ENCODE data around the gene ZNF770.

The ZNF770 gene, protein sequence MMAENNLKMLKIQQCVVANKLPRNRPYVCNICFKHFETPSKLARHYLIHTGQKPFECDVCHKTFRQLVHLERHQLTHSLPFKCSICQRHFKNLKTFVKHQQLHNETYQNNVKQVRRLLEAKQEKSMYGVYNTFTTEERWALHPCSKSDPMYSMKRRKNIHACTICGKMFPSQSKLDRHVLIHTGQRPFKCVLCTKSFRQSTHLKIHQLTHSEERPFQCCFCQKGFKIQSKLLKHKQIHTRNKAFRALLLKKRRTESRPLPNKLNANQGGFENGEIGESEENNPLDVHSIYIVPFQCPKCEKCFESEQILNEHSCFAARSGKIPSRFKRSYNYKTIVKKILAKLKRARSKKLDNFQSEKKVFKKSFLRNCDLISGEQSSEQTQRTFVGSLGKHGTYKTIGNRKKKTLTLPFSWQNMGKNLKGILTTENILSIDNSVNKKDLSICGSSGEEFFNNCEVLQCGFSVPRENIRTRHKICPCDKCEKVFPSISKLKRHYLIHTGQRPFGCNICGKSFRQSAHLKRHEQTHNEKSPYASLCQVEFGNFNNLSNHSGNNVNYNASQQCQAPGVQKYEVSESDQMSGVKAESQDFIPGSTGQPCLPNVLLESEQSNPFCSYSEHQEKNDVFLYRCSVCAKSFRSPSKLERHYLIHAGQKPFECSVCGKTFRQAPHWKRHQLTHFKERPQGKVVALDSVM

DNA sequence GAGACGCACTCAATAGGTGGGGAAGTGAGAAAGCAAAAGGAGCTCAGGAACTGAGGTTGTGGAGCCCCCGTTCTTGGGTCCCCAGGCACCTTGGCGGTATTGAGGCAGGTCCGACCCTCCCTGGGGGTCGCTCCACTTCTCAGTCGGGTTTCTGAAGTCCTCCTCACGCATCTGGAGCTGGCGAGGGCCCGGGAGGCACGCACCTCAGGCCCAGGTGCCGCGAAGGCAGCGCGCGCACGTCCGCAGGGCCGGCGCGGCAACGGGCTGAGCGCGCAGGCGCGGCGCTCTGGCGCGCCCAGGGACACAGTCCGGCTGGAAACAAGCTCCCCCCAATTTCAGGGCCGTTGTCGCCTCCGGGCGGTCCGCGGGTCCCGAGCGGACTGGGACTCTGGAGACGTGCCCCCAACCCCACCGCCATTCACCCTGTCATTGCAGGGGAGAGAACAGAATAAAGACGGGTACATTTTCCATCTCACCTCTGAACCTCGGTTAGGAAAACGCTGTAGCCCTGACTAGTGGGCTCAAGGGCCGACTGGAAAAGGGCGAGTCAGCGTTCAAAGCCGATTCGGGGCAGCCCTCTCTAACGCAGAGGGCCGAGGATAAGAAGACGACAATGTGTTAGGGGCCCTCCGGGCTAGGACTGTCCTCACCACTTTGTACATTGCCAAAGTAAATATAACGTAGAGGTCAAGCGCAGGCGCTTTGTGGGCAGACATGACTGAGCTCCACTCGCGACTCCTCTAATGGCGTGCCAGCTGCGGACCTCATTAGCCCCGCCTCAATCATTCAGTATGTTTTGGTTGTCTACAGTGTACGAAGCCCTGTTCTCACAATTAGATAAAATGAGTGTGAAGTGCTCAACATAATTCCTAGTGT lies at the start of gene ZNF770:
TSS of gene ZNF770 (minus strand) at position 261 of the 876 bp plus-strand sequence. CDS start 4,853 bp downstream, outside the sequence.
- DNase-seq, result peak; percentile 45

DNA sequence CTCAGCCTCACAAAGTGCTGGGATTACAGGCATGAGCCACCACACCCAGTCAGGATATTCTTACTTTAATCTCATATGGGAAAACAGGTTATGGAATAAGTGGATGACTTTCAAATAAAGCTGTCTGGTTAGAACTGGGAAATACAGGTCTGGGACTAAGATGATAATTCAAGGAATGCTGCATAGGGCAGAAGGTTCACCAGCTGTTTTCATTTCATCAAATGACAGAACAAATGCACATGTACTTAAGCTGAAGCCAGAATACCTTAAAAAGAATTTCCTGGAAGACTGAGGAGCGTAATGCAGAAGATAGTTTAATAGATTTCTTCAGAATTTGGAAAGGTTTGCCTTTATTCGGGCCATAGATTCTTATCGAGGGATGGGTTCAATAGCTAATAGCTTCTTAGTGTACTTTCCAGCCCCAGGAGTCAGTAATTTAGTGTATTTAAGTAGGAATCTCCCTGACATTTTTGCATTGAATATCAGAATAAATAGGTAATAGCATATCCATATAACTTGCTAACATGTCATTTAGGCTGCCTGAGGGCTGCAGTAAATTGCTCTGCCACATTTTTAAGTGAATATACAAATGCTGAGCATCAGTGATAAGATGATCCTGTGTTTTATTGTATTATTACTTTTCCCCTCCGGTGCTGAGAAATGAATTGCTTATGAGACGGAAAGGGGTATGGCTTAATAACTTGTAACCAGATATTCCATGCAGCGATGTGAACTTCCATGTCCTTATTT lies 40.3 kb upstream of the ZNF770 start:
- no peak for DNase-seq

DNA sequence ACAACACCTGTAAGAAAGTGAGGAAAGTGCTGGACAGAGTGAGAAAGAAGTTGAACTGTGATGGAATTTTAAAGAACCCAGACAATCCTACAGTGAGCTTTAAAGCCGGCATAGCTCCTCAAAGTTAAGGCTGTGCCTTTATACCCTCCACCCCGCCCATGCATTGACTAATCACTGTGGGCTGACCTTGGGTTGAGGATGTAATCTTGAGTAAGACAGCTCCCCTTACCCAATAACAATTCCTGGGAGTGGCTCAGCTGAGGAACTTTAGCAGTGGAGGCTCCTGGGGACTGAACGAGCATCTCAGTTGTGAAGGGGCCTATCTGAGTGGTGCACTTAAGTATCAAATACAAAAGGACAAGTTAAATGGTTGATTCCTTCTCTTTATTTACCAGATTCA lies 35.7 kb upstream of the ZNF770 start:
- no peak for DNase-seq

GRCh38 chr15:35020974-35021373 lies 32.9 kb upstream of the ZNF770 start:
- no peak for DNase-seq

DNA sequence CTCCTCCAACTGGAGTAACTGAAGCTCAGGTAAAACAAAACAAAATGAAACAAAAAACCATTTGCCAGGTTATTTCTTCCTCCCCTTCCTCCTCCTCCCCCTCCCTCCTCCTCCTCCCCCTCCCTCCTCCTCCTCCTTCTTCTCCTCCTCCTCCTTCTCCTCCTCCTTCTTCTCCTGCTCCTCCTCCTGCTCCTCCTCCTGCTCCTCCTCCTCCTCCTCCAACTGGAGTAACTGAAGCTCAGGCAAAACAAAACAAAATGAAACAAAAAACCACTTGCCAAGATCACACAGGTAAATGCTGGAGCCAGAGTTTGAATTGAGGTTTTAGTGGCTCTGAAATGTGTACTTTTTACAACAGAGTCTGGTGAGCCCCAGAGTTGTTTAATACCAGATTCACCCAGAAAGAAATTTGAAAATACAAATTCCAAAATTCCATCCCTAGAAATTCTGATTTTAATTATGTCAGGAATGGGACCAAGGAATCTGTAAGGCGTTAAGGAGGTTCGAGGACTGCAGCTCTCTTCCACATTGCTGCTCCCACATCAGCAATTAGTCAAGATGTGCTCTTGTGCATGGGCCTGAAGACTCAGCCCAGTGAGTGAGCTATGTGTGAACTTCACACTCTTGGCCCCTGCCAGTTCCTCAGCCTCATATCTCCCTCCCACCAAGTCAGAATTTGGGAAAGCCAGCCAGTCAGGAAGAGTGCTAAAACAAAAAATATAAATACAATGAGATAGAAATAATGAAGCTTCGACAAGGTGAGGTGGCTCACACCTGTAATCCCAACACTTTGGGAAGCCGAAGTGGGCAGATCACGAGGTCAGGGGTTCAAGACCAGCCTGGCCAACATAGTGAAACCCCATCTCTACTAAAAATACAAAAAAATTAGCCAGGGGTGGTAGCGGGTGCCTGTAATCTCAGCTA lies 31.6 kb upstream of the ZNF770 start:
- DNase-seq, result no peak

DNA sequence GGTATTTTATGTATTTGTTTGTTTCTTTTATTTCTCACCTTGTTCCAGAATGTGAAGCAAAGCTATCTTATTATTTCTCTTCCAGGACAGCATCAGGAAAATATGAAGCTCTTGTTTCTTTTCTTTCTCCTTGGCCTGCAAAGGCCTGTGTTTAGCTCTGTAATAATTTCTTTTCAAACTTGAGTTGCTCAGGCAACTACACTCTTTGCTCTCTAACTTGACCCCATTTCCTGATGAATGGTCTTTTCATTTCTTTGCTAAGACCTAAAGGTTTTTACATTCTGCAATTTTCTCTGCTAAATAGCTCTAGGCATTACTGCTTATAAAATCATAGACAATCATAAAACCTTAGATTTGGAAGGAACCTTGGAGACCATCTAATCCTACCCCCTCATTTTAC lies 26.2 kb upstream of the ZNF770 start:
- DNase-seq, result no peak

GRCh38 chr15:35013370-35013769 lies 25.3 kb upstream of the ZNF770 start:
- DNase-seq, result no peak

GRCh38 chr15:35007397-35007796 lies 19.3 kb upstream of the ZNF770 start:
- DNase-seq, result no peak

DNA sequence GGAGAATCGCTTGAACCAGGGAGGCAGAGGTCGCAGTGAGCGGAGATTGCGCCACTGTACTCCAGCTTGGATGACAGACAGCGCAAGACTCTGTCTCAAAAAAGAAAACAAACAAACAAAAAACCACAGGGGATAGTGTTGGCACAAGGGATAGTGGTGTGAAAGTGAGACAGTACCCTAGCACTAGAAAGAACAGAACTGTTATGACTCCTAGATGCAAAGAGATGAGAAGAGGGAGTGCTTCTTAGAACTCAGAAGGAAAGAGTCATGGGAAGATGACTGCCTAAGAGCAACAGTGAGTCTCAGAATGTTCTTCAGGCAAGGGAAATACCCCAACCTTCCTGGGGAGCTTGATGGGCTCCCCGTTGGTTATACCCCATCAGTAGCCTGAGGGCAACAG lies 17.8 kb upstream of the ZNF770 start:
- no peak for DNase-seq

DNA sequence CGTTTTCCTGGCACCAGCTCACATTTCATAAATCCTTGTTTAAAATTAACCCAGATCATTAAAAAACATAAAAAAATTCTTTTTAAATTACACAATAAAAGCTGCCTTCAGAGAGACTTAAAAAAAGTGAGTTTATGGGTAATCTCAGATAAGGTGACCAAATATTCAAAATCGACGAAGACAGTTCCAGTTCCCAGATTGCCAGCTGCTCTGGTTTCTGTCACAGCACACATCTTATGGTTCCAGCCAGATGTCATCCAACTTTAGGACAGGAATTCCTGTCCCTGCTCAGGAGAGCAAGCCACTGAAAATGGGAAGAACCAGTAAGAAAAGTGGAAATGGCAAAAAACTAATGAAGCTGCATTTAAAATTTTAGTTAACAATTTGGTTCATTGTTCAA lies 15.8 kb upstream of the ZNF770 start:
- DNase-seq, result no peak

- DNase-seq, result no peak
These were observed 12.4 kb upstream of the ZNF770 start for GRCh38 chr15:35000511-35000910.

DNA sequence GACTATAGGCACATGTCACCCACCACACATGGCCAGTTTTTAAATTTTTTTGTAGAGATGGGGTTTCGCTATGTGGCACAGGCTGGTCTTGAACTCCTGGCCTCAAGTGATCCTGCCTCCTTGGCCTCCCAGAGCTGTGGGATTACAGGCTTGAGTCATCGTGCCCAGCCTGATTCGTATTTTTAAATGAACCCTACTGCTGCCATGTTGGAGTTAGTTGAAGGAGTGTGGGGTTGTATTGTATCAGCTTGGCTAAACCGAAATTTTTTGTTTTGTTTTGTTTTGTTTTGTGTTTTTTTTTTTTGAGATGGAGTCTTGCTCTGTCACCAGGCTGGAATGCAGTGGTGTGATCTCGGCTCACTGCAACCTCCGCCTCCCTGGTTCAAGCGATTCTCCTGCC lies 11.8 kb upstream of the ZNF770 start:
- DNase-seq, result no peak

- no peak for DNase-seq
These were observed 6.8 kb upstream of the ZNF770 start for GRCh38 chr15:34994925-34995324.

DNA sequence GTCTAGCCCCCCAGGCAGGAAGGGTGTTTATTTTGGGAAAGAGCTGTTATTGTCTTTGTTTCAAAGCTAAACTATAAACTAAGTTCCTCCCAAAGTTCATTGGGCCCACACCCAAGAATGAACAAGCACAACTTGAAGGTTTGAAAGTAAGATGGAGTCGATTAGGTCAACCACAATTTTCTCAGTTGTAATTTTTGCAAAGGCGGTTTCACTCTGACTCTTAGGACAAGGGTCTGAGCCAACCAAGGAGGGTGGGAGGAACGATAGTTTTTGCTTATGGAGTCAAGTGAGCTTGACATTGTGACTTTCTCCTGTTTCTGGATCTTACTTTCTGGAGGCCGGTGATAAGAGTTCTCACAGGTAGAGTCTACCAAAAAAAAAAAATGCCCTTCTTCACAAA lies 5.8 kb upstream of the ZNF770 start:
- DNase-seq, result no peak

- no peak for DNase-seq
These were observed 5.3 kb upstream of the ZNF770 start for GRCh38 chr15:34993412-34993811.

GRCh38 chr15:34987609-34988026 lies 469 bp downstream of the ZNF770 start:
- DNase-seq, result no peak

DNA sequence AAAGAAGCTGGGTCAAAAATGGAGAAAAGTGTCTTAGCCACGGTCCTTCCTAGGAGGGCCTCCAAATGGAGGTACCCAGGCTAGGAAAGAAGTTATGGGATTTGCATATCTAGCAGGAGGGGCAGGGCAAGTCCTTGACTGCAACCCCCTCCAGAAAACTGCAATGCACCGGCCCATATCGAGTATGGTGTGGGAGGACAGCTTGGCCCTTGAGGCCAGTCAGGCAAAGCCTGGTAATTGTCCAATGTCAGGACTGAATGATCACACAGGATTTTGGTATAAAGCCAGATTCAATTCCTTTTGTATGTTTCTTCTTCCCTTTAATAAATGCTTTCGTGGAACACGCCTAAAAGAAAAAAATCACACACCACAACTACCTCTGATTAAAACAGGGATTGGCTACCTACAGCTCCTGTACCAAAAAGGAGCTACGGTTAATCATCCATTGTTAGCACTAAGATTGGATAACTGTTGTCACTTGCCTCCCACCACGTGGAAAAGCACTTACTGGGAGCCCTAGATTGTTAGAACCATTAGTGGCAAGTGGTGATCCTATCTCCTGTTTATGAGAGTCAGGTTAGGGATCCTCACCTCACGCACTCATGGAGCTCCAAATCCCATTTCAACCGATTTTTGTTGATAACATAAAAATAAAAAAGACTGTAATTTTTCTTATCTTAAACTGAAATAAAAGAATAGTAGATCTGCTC lies 1.2 kb downstream of the ZNF770 start:
- DNase-seq, result no peak

GRCh38 chr15:34986326-34986725 lies 1.8 kb downstream of the ZNF770 start:
- DNase-seq, result no peak

DNA sequence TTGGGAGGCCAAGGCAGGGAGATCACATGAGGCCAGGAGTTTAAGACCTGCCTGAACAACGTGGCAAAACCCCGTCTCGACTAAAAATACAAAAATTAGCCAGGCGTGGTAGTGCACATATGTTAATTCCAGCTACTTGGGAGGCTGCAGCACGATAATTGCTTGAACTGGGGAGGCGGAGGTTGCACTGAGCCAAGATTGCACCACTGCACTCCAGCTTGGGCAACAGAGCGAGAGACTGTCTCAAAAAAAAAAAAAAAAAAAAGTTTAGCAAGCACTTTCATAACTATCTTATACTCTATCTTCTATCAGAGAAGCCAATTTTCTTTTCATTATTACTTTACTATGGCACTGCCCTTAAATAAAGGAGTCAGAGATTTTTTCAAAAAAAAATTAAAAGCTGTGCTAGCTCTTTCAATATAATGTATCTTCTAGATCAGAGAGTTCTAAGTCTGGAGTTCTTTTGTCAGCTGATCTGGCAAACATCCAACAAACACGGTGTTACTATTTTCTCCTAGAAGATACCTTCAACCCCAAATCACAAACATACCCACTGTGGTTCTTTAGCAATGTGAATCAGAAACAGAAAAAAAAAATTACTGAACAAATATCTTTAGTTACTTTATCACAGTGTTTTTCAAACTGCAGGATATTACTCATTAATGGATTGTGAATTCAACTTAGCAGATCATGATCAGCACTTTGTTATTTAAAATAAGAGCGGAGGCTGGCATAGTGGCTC lies 3.0 kb downstream of the ZNF770 start:
- DNase-seq, result no peak

GRCh38 chr15:34976743-34977142 lies 11.3 kb downstream of the ZNF770 start:
- no peak for DNase-seq

Data from NCI-H524 treated with DMSO at 0.1 percent for 48 hours (cell line).